ENCODE data around the gene MATCAP1.

The MATCAP1 gene

GRCh38 chr16:67170949-67171649 is 12.7 kb downstream of the MATCAP1 start:
- FAIRE-seq, result no peak

- no peak for FAIRE-seq
Observed at GRCh38 chr16:67170168-67170948, 13.4 kb downstream of the MATCAP1 start, which contains the start of gene NOL3. Gene NOL3 (plus strand): TSS chr16:67170538.

GRCh38 chr16:67169642-67170167 is 14.1 kb downstream of the MATCAP1 start:
- FAIRE-seq, result no peak

- no peak for FAIRE-seq
Observed at GRCh38 chr16:67169011-67169451, 14.7 kb downstream of the MATCAP1 start.

GRCh38 chr16:67167588-67167987 is 16.2 kb downstream of the MATCAP1 start:
- FAIRE-seq, result no peak

GRCh38 chr16:67166598-67167168 is 17.1 kb downstream of the MATCAP1 start:
- FAIRE-seq, result no peak

GRCh38 chr16:67166110-67166547 is 17.6 kb downstream of the MATCAP1 start:
- no peak for FAIRE-seq

- FAIRE-seq, result no peak
Observed at GRCh38 chr16:67165121-67166078, 18.4 kb downstream of the MATCAP1 start.

- no peak for FAIRE-seq
Observed at GRCh38 chr16:67164599-67165061, 19.1 kb downstream of the MATCAP1 start, which contains the start of gene HSF4. Gene HSF4 (plus strand): TSS chr16:67164745. CDS start chr16:67164812, 67 bp downstream.

- no peak for FAIRE-seq
Observed at GRCh38 chr16:67163999-67164558, 19.7 kb downstream of the MATCAP1 start.

- FAIRE-seq, result no peak
Observed at GRCh38 chr16:67163164-67163998, 20.4 kb downstream of the MATCAP1 start.

- no peak for FAIRE-seq
Observed at GRCh38 chr16:67162506-67163163, 21.1 kb downstream of the MATCAP1 start.

GRCh38 chr16:67161595-67162058 is 22.1 kb downstream of the MATCAP1 start:
- no peak for FAIRE-seq

- no peak for FAIRE-seq
Observed at GRCh38 chr16:67158637-67159600, 24.8 kb downstream of the MATCAP1 start.

GRCh38 chr16:67157892-67158635 is 25.7 kb downstream of the MATCAP1 start:
- FAIRE-seq, result no peak

GRCh38 chr16:67157106-67157748 is 26.5 kb downstream of the MATCAP1 start:
- FAIRE-seq, result no peak

- no peak for FAIRE-seq
Observed at GRCh38 chr16:67156143-67156844, 27.5 kb downstream of the MATCAP1 start.
